Measurements from ENCODE around the gene ATXN1. TPM values are rescaled to one million over a fixed set of nuclear protein-coding genes. Genes with fewer than 3 reads are reported as not detected.

Gene ATXN1
- total RNA-seq, 1 experiment from 2014 or later, result 5.6 TPM

- Histone ChIP-seq H4K20me1 (ENCODE audit: control insufficient read depth, insufficient read depth, insufficient read length) (no peaks in the 10 kb centered on the region), H3K79me1 (ENCODE audit: insufficient read depth, low read depth, low read length, poor library complexity, severe bottlenecking) (no peaks in the 10 kb centered on the region), H3K27ac (ENCODE audit: insufficient read length, low read depth, low read length) (no peak overlapping the region), H3K4ac (ENCODE audit: low read depth, low read length) (no peak overlapping the region), H4K5ac (ENCODE audit: insufficient read length, low read depth, low read length) (no peak overlapping the region), H2BK15ac (ENCODE audit: low read depth, low read length) (no peak overlapping the region), H4K8ac (replicated peaks; ENCODE audit: insufficient read length, low read depth, low read length) (no peak overlapping the region), H2BK5ac (ENCODE audit: insufficient read length, low read length) (no peak overlapping the region), H3K9ac (ENCODE audit: extremely low read depth, insufficient read length, low read length) (no peak overlapping the region), H3K18ac (ENCODE audit: insufficient read length, low read depth, low read length) (no peak overlapping the region), H2AK5ac (ENCODE audit: insufficient read length, low read length) (no peak overlapping the region), H3K4me2 (ENCODE audit: insufficient read depth, insufficient read length, low read length) (no peak overlapping the region), H3K27me3 (ENCODE audit: insufficient read depth, low read length) (no peaks in the 10 kb centered on the region), H3T11ph (ENCODE audit: low read length) (no peak overlapping the region), H3K9me3 (ENCODE audit: control insufficient read depth, low read depth, low read length) (no peaks in the 10 kb centered on the region), H3K56ac (ENCODE audit: insufficient read length, low read depth, low read length) (no peak overlapping the region), H3K23me2 (ENCODE audit: insufficient read length, low read depth, low read length, poor library complexity, severe bottlenecking) (no peaks in the 10 kb centered on the region), H2BK20ac (ENCODE audit: low read depth, low read length, poor library complexity, severe bottlenecking) (no peak overlapping the region), H3K4me1 (ENCODE audit: insufficient read depth, low read length) (peaks cover 2% of the 10 kb centered on the region; the same call in 1 of the 2 replicates), H2BK120ac (ENCODE audit: low read depth, low read length, poor library complexity, severe bottlenecking) (no peak overlapping the region), H3K14ac (ENCODE audit: insufficient read depth, low read length) (no peak overlapping the region), H3K23ac (ENCODE audit: insufficient read length, low read depth, low read length) (no peak overlapping the region), H2AFZ (ENCODE audit: low read length) (no peak overlapping the region), H3K79me2 (ENCODE audit: insufficient read depth, low read length) (no peaks in the 10 kb centered on the region), H2BK12ac (ENCODE audit: insufficient read length, low read depth, low read length) (no peak overlapping the region), H4K91ac (ENCODE audit: insufficient read length, low read depth, low read length) (no peak overlapping the region)
- no CpG with 5 or more reads among the region's 2 CpGs for WGBS (ENCODE audit: extremely low coverage, insufficient read length, low lambda C conversion rate)
- H3K4me3 Mint-ChIP-seq, result no peak overlapping the region
- H3K36me3 Mint-ChIP-seq (ENCODE audit: insufficient read depth in 1 of 3, low read depth in 3 of 3), result peaks cover 3 to 18% (median 5%) of the 10 kb centered on the region in 3 experiments; a peak in 4 of 7 replicates
- H3K4me1 Mint-ChIP-seq, result peaks cover 33 to 39% of the 10 kb centered on the region in 2 experiments
- H3K27ac Mint-ChIP-seq, result no peak overlapping the region
- no peaks in the 10 kb centered on the region; the same call in 1 of the 2 replicates for H3K27me3 Mint-ChIP-seq (ENCODE audit: low read depth)
- TF ChIP-seq CTCF (conservative IDR thresholded peaks at IDR 0.05), result no peak
- H3K9me3 Mint-ChIP-seq, result peaks cover 10 to 15% of the 10 kb centered on the region in 2 experiments
- no peak for DNase-seq
These were observed 45.1 kb upstream of the ATXN1 start for GRCh38 chr6:16806363-16806762.
